BE2C (cell line): ENCODE measurements around the gene PTPN18.

Experiments
- DNase-seq: peaks from one replicate; pipeline ENCODE4 v3.0.0-alpha.2; 2020
- H3K27me3 ChIP-seq: fragments of 250-450 bp; sonication (Bioruptor Pico); 2 replicates; pipeline ENCODE4 v1.5.1; 2020; ENCODE audit warnings: mild to moderate bottlenecking
- H3K36me3 ChIP-seq: fragments of 250-450 bp; sonication (Bioruptor Pico); 2 replicates; pipeline ENCODE4 v1.5.1; 2020; ENCODE audit warnings: mild to moderate bottlenecking
- H3K4me1 ChIP-seq: fragments of 250-450 bp; sonication (Bioruptor Pico); 2 replicates; pipeline ENCODE4 v1.5.1; 2020
- H3K4me3 ChIP-seq: 2 replicates; pipeline ENCODE4 v1.5.1; 2011; ENCODE audit warnings: low read depth, low read length
- H3K9me3 ChIP-seq: fragments of 250-450 bp; sonication (Bioruptor Pico); 2 replicates; pipeline ENCODE4 v1.5.1; 2020
- TF ChIP-seq, protein P1 (sequence below): IDR thresholded peaks from 2 replicates; pipeline ENCODE4 v1.5.1; 2012; ENCODE audit warnings: mild to moderate bottlenecking, low read depth, low read length

The PTPN18 gene

GRCh38 chr2:130334026-130334425 is 21.8 kb upstream of the PTPN18 start:
- no peaks in the 10 kb centered on the region for H3K36me3 ChIP-seq
- no peak for DNase-seq
- no peaks in the 10 kb centered on the region for H3K27me3 ChIP-seq
- no peaks in the 10 kb centered on the region; the same call in 1 of the 2 replicates for H3K4me1 ChIP-seq
- H3K9me3 ChIP-seq: no peaks in the 10 kb centered on the region
- TF ChIP-seq, protein P1, sequence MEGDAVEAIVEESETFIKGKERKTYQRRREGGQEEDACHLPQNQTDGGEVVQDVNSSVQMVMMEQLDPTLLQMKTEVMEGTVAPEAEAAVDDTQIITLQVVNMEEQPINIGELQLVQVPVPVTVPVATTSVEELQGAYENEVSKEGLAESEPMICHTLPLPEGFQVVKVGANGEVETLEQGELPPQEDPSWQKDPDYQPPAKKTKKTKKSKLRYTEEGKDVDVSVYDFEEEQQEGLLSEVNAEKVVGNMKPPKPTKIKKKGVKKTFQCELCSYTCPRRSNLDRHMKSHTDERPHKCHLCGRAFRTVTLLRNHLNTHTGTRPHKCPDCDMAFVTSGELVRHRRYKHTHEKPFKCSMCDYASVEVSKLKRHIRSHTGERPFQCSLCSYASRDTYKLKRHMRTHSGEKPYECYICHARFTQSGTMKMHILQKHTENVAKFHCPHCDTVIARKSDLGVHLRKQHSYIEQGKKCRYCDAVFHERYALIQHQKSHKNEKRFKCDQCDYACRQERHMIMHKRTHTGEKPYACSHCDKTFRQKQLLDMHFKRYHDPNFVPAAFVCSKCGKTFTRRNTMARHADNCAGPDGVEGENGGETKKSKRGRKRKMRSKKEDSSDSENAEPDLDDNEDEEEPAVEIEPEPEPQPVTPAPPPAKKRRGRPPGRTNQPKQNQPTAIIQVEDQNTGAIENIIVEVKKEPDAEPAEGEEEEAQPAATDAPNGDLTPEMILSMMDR: no peak
- no peak overlapping the region for H3K4me3 ChIP-seq

- TF ChIP-seq, protein P1: no peak
- no peaks in the 10 kb centered on the region; the same call in 1 of the 2 replicates for H3K4me1 ChIP-seq
- DNase-seq: no peak
Measured at GRCh38 chr2:130335226-130335625, 20.6 kb upstream of the PTPN18 start.

GRCh38 chr2:130336150-130336876 is 19.5 kb upstream of the PTPN18 start:
- peak overlapping the region; percentile 59 for H3K4me3 ChIP-seq
- H3K4me1 ChIP-seq: no peaks in the 10 kb centered on the region; the same call in 1 of the 2 replicates
- no peaks in the 10 kb centered on the region for H3K9me3 ChIP-seq
- peak; percentile 34 for DNase-seq
- no peaks in the 10 kb centered on the region for H3K27me3 ChIP-seq
- H3K36me3 ChIP-seq: no peaks in the 10 kb centered on the region
- TF ChIP-seq, protein P1: no peak

More at GRCh38 chr2:130335226-130335625, 20.6 kb upstream of the PTPN18 start:
- H3K36me3 ChIP-seq: no peaks in the 10 kb centered on the region
- no peaks in the 10 kb centered on the region for H3K9me3 ChIP-seq
- H3K4me3 ChIP-seq: no peak overlapping the region
- H3K27me3 ChIP-seq: no peaks in the 10 kb centered on the region

DNA sequence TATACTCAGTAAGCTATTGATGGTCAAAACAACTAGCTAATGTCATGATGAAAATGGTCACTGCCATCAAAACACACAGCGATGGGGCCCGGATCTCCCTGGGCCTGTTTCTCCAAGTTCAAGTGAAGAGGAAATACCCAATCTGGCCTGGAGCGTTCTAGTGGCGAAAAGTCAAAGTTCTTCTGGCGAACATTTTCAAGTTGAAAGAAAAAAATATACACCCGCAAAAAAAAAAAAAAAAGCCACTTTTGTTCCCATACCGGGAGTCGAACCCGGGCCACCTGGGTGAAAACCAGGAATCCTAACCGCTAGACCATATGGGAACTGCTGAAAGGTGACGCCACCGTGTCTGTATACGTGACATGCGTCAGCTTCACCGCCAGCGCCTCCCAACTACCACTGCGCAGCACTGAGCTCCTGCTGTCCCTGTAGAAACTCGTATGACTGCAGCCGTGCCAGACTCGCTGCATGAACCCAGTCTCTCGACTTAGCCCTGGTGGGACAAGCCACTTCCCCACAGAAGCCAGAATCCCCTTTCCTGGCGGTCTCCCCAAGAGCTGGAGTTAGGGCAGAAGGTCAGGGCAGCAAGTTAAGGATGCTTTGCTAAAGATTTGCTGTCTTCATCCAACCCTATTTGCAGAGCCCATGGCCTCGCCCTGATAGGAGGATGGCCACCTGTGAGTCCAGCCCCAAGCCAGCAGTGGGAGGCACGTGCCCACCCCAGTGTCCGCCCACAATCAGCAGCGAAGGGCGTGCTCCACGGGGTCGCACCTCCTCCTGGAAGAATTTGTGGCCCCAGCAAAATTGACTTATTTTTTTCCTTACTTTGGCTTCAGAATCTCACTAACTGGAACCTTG is 18.8 kb upstream of the PTPN18 start:
- DNase-seq: peak; percentile 74
- Histone ChIP-seq H3K27me3 (no peaks in the 10 kb centered on the region), H3K9me3 (no peaks in the 10 kb centered on the region), H3K36me3 (no peaks in the 10 kb centered on the region), H3K4me3 (peak overlapping the region; percentile 60), H3K4me1 (no peaks in the 10 kb centered on the region; the same call in 1 of the 2 replicates)
- TF ChIP-seq, protein P1: no peak

- Histone ChIP-seq H3K9me3 (no peaks in the 10 kb centered on the region), H3K4me1 (no peaks in the 10 kb centered on the region; the same call in 1 of the 2 replicates), H3K4me3 (peak overlapping the region; percentile 60), H3K27me3 (no peaks in the 10 kb centered on the region), H3K36me3 (no peaks in the 10 kb centered on the region)
- DNase-seq: no peak
- TF ChIP-seq, protein P1: no peak
Measured at GRCh38 chr2:130337735-130338325, 18.0 kb upstream of the PTPN18 start.
